IPS DF 19.7 (cell line): Measurements from ENCODE around the gene RSPRY1.
A peak's percentile ranks its signal among the peaks of the same experiment; 100 is the strongest.

ENCODE experiments used
- DNase-seq: peaks from one replicate; pipeline ENCODE4 v3.0.0-alpha.2; 2013; ENCODE audit warnings: low read depth, low spot score

The RSPRY1 gene

GRCh38 chr16:57224651-57225335 lies 38.7 kb downstream of the RSPRY1 start:
- no peak for DNase-seq

GRCh38 chr16:57225978-57226377 lies 39.8 kb downstream of the RSPRY1 start:
- DNase-seq, result no peak

GRCh38 chr16:57226701-57227621 lies 40.8 kb downstream of the RSPRY1 start:
- DNase-seq, result no peak

- DNase-seq, result no peak
Observed at GRCh38 chr16:57229079-57229478, 43.0 kb downstream of the RSPRY1 start.

GRCh38 chr16:57231821-57232350 lies 45.8 kb downstream of the RSPRY1 start:
- no peak for DNase-seq

- DNase-seq, result no peak
Observed at GRCh38 chr16:57233944-57234706, 48.0 kb downstream of the RSPRY1 start.

GRCh38 chr16:57234707-57235092 lies 48.6 kb downstream of the RSPRY1 start:
- no peak for DNase-seq

GRCh38 chr16:57235128-57236021 lies 49.2 kb downstream of the RSPRY1 start:
- DNase-seq, result no peak

- no peak for DNase-seq
Observed at GRCh38 chr16:57236022-57236350, 49.9 kb downstream of the RSPRY1 start.

GRCh38 chr16:57238682-57239081 lies 52.6 kb downstream of the RSPRY1 start:
- DNase-seq, result no peak

- DNase-seq, result no peak
Observed at GRCh38 chr16:57239107-57239506, 53.0 kb downstream of the RSPRY1 start.

GRCh38 chr16:57240851-57241250 lies 54.7 kb downstream of the RSPRY1 start:
- no peak for DNase-seq

- DNase-seq, result no peak
Observed at GRCh38 chr16:57242650-57243049, 56.5 kb downstream of the RSPRY1 start.

- no peak for DNase-seq
Observed at GRCh38 chr16:57244463-57244766, 58.3 kb downstream of the RSPRY1 start.

- DNase-seq, result peak; percentile 86
Observed at GRCh38 chr16:57244767-57245471, 58.8 kb downstream of the RSPRY1 start, which contains the start of gene ARL2BP. ARL2BP (plus strand) TSS chr16:57245259; CDS start chr16:57245368, 109 bp downstream.

GRCh38 chr16:57245472-57246113 lies 59.5 kb downstream of the RSPRY1 start:
- no peak for DNase-seq

GRCh38 chr16:57251352-57251751 lies 65.2 kb downstream of the RSPRY1 start:
- no peak for DNase-seq

GRCh38 chr16:57252148-57252721 lies 66.1 kb downstream of the RSPRY1 start:
- no peak for DNase-seq

- no peak for DNase-seq
Observed at GRCh38 chr16:57253466-57253865, 67.3 kb downstream of the RSPRY1 start.
